Measurements from ENCODE around the gene MYO16. TPM values are rescaled to one million over a fixed set of nuclear protein-coding genes. Genes with fewer than 3 reads are reported as not detected.

MYO16 gene
- total RNA-seq, 1 donor from 2014 or later = not detected

GRCh38 chr13:108662528-108662927 is 33.1 kb downstream of the MYO16 start:
- H3K27me3 ChIP-seq = no peaks in the 10 kb centered on the region
- no peaks in the 10 kb centered on the region for H3K4me1 ChIP-seq
- no peaks in the 10 kb centered on the region for H3K9me3 ChIP-seq
- DNase-seq (ENCODE audit: low spot score in 2 of 2) = no peak
- no peak overlapping the region for H3K27ac ChIP-seq
- H3K4me3 ChIP-seq = no peak overlapping the region
- no peak for TF ChIP-seq CTCF (IDR thresholded peaks at IDR 0.05)
- intact Hi-C loops (cut with DNase I) = no loop called here
- H3K36me3 ChIP-seq = no peaks in the 10 kb centered on the region

GRCh38 chr13:108663710-108664109 is 34.3 kb downstream of the MYO16 start:
- Histone ChIP-seq H3K27ac (no peak overlapping the region), H3K4me3 (no peak overlapping the region), H3K4me1 (no peaks in the 10 kb centered on the region), H3K9me3 (no peaks in the 10 kb centered on the region), H3K36me3 (no peaks in the 10 kb centered on the region), H3K27me3 (no peaks in the 10 kb centered on the region)
- no peak for TF ChIP-seq CTCF (IDR thresholded peaks at IDR 0.05)
- intact Hi-C loops (cut with DNase I) = no loop called here
- no peak for DNase-seq (ENCODE audit: low spot score in 2 of 2)

- H3K9me3 ChIP-seq = peaks cover 0 to 7% of the 10 kb centered on the region in 2 donors
- no peak for DNase-seq (ENCODE audit: low spot score in 2 of 2)
- H3K27ac ChIP-seq = no peak overlapping the region
- TF ChIP-seq CTCF (IDR thresholded peaks at IDR 0.05) = no peak
- no peaks in the 10 kb centered on the region for H3K27me3 ChIP-seq
- intact Hi-C loops (cut with DNase I) = no loop called here
- H3K4me1 ChIP-seq = no peaks in the 10 kb centered on the region
- H3K36me3 ChIP-seq = no peaks in the 10 kb centered on the region
- H3K4me3 ChIP-seq = no peak overlapping the region
These were observed 37.8 kb downstream of the MYO16 start for GRCh38 chr13:108667205-108667604.

GRCh38 chr13:108669381-108669780 is 40.0 kb downstream of the MYO16 start:
- Histone ChIP-seq H3K4me1 (no peaks in the 10 kb centered on the region), H3K27ac (no peak overlapping the region), H3K9me3 (peaks cover 0 to 7% of the 10 kb centered on the region in 2 donors), H3K4me3 (no peak overlapping the region), H3K27me3 (no peaks in the 10 kb centered on the region), H3K36me3 (no peaks in the 10 kb centered on the region)
- TF ChIP-seq CTCF (IDR thresholded peaks at IDR 0.05) = no peak
- DNase-seq (ENCODE audit: low spot score in 2 of 2) = no peak
- intact Hi-C loops (cut with DNase I) = no loop called here

GRCh38 chr13:108674346-108674745 is 44.9 kb downstream of the MYO16 start:
- TF ChIP-seq CTCF (IDR thresholded peaks at IDR 0.05) = no peak
- Histone ChIP-seq H3K36me3 (no peaks in the 10 kb centered on the region), H3K9me3 (peaks cover 0 to 7% of the 10 kb centered on the region in 2 donors), H3K27me3 (no peaks in the 10 kb centered on the region), H3K27ac (no peak overlapping the region), H3K4me1 (no peaks in the 10 kb centered on the region), H3K4me3 (no peak overlapping the region)
- DNase-seq (ENCODE audit: low spot score in 2 of 2) = no peak
- intact Hi-C loops (cut with DNase I) = no loop called here

- peaks cover 0 to 4% of the 10 kb centered on the region in 2 donors for H3K9me3 ChIP-seq
- intact Hi-C loops (cut with DNase I) = no loop called here
- H3K36me3 ChIP-seq = no peaks in the 10 kb centered on the region
- TF ChIP-seq CTCF (IDR thresholded peaks at IDR 0.05) = no peak
- H3K4me1 ChIP-seq = no peaks in the 10 kb centered on the region
- DNase-seq (ENCODE audit: low spot score in 2 of 2) = no peak
- no peaks in the 10 kb centered on the region for H3K27me3 ChIP-seq
- no peak overlapping the region for H3K4me3 ChIP-seq
- no peak overlapping the region for H3K27ac ChIP-seq
These were observed 45.4 kb downstream of the MYO16 start for GRCh38 chr13:108674771-108675170.

Data from ascending aorta (tissue), 2 donors.